GM12878 (cell line): ENCODE measurements around the gene COL28A1. TPM values are rescaled to one million over a fixed set of nuclear protein-coding genes. Genes with fewer than 3 reads are reported as not detected.

Experiments used
- ATAC-seq: fragments of 200-7000 bp; cut with Tn5 transposase; 3 replicates; pipeline ENCODE4 v1.9.1; 2020; ENCODE audit warnings: mild to moderate bottlenecking, moderate library complexity
- BruUV-seq: library from RNA; stranded (reverse); fragments of 400-500 nt; replicated peaks from 2 replicates; lab custom pipeline; 2021; lab: Mats Ljungman, UMichigan
- CTCF ChIA-PET: fragments of 300-600 bp; sonication (Branson Sonifier 250); formaldehyde crosslinking; extraction: SDS; loops from one replicate; lab custom pipeline; 2021; ENCODE audit warnings: inconsistent platforms; lab: Yijun Ruan, JAX
- POLR2A ChIA-PET: fragments of 350-600 bp; formaldehyde crosslinking; extraction: SDS; loops from one replicate; lab custom pipeline; 2021; ENCODE audit warnings: inconsistent platforms; lab: Charles Lee
- RAD21 ChIA-PET: fragments of 300-600 bp; sonication (Branson Sonifier 250); formaldehyde crosslinking; loops from one replicate; lab custom pipeline; 2023; ENCODE audit warnings: antibody characterized with exemption; ENCODE audit not compliant: unreplicated experiment; lab: Charles Lee
- SMC1A ChIA-PET: fragments of 300-600 bp; sonication (Branson Sonifier 250); formaldehyde crosslinking; loops from one replicate; lab custom pipeline; 2023; ENCODE audit not compliant: unreplicated experiment, uncharacterized antibody; lab: Charles Lee
- DNase-seq: peaks from one replicate; pipeline ENCODE4 v3.0.0-alpha.2; 2011; ENCODE audit warnings: low read depth, low spot score
- FAIRE-seq: peaks from 3 replicates; lab custom pipeline; 2011; peaks lifted over from hg19 to GRCh38; lab: Jason Lieb, UNC
- H2AFZ ChIP-seq: 2 replicates; pipeline ENCODE4 v1.6.0; 2011; ENCODE audit warnings: low read depth, low read length, control low read depth; ENCODE audit not compliant: control insufficient read depth
- H3K27ac ChIP-seq: 2 replicates; pipeline ENCODE4 v1.5.1; 2011; ENCODE audit warnings: control low read depth; ENCODE audit not compliant: control insufficient read depth, insufficient read depth
- H3K27me3 ChIP-seq, 2 experiments: replicated peaks in 1 of 2; 2 replicates each; pipeline versions ENCODE4 v1.6.0 to v1.6.1; 2011; ENCODE audit warnings: low read length in 1 of 2; ENCODE audit not compliant: control insufficient read depth in 2 of 2, insufficient read depth in 2 of 2
- H3K36me3 ChIP-seq, 2 experiments: 2 replicates each; pipeline ENCODE4 v1.5.1; 2011; ENCODE audit warnings: low read length in 1 of 2; ENCODE audit not compliant: control insufficient read depth in 2 of 2, insufficient read depth in 2 of 2
- H3K4me1 ChIP-seq: 2 replicates; pipeline ENCODE4 v1.6.1; 2011; ENCODE audit warnings: mild to moderate bottlenecking, low read length, moderate library complexity, mixed read lengths; ENCODE audit not compliant: control insufficient read depth, insufficient read depth
- H3K4me2 ChIP-seq: 2 replicates; pipeline ENCODE4 v1.6.0; 2011; ENCODE audit warnings: control low read depth; ENCODE audit not compliant: control insufficient read depth, insufficient read depth
- H3K4me3 ChIP-seq: fragments of 200-600 bp; sonication (generic); 2 replicates; pipeline ENCODE4 v1.5.1; 2016
- H3K79me2 ChIP-seq: 2 replicates; pipeline ENCODE4 v1.6.0; 2011; ENCODE audit warnings: low read length; ENCODE audit not compliant: control insufficient read depth, insufficient read depth
- H3K9ac ChIP-seq: 2 replicates; pipeline ENCODE4 v1.8.0; 2011; ENCODE audit warnings: low read length, control low read depth, mixed read lengths; ENCODE audit not compliant: control insufficient read depth, insufficient read depth
- H3K9me3 ChIP-seq: replicated peaks from 3 replicates; pipeline ENCODE4 v1.5.1; 2011; ENCODE audit warnings: mild to moderate bottlenecking, low read length; ENCODE audit not compliant: control insufficient read depth, insufficient read depth
- H4K20me1 ChIP-seq: 2 replicates; pipeline ENCODE4 v1.6.0; 2011; ENCODE audit not compliant: control insufficient read depth, insufficient read depth
- ATF2 ChIP-seq: IDR thresholded peaks from 2 replicates; pipeline ENCODE4 v1.6.1; 2012; ENCODE audit warnings: low read length, inconsistent platforms
- CREM ChIP-seq: IDR thresholded peaks from 2 replicates; pipeline ENCODE4 v1.6.1; 2014; ENCODE audit warnings: antibody characterized with exemption, low read depth
- HCFC1 ChIP-seq: fragments of 150-350 bp; IDR thresholded peaks from 2 replicates; pipeline ENCODE4 v1.6.1; 2014; ENCODE audit warnings: low read length
- HDGF ChIP-seq: fragments of 450-650 bp; IDR thresholded peaks from 2 replicates; pipeline ENCODE4 v1.6.1; 2016; ENCODE audit warnings: antibody characterized with exemption
- IRF3 ChIP-seq: fragments of 450-650 bp; IDR thresholded peaks from 2 replicates; pipeline ENCODE4 v1.6.1; 2014; ENCODE audit warnings: mild to moderate bottlenecking
- MYB ChIP-seq: fragments of 150-350 bp; IDR thresholded peaks from 2 replicates; pipeline ENCODE4 v1.6.1; 2014; ENCODE audit warnings: mild to moderate bottlenecking, low read depth, low read length, borderline replicate concordance
- PML ChIP-seq: IDR thresholded peaks from 2 replicates; pipeline ENCODE4 v1.6.1; 2012; ENCODE audit warnings: low read length, inconsistent platforms
- RAD21 ChIP-seq: IDR thresholded peaks from 2 replicates; pipeline ENCODE4 v1.6.1; 2011; ENCODE audit warnings: mild to moderate bottlenecking, low read depth, low read length, moderate library complexity; ENCODE audit not compliant: insufficient read depth
- RAD51 ChIP-seq: fragments of 450-650 bp; IDR thresholded peaks from 2 replicates; pipeline ENCODE4 v1.6.1; 2016; ENCODE audit warnings: moderate library complexity, mild to moderate bottlenecking, inconsistent platforms
- RELA ChIP-seq: fragments of 450-650 bp; IDR thresholded peaks from 2 replicates; pipeline ENCODE4 v1.8.0; 2014; ENCODE audit warnings: borderline replicate concordance; ENCODE audit not compliant: partially characterized antibody
- SIX5 ChIP-seq: IDR thresholded peaks from 2 replicates; pipeline ENCODE4 v1.6.1; 2011; ENCODE audit warnings: mild to moderate bottlenecking, low read depth, low read length, moderate library complexity; ENCODE audit not compliant: severe bottlenecking
- TBL1XR1 ChIP-seq: IDR thresholded peaks from 2 replicates; pipeline ENCODE4 v1.6.1; 2012; ENCODE audit warnings: low read depth, low read length, improper control_type of control experiment
- TCF12 ChIP-seq: IDR thresholded peaks from 2 replicates; pipeline ENCODE4 v1.6.1; 2011; ENCODE audit warnings: low read depth, mild to moderate bottlenecking, low read length
- WGBS: methylation state at CpG from one replicate; pipeline ENCODE4 v1.1.6; 2016; ENCODE audit warnings: low lambda C conversion rate; ENCODE audit not compliant: insufficient replicate concordance, insufficient coverage; ENCODE audit errors: missing lambda C conversion rate; 5-methylcytosine and 5-hydroxymethylcytosine counted together
- in situ Hi-C: fragments of 300-500 bp; cut with MboI; formaldehyde crosslinking; loops from 9 replicates; pipeline ENCODE4 v1.14.3; 2018; ENCODE audit warnings: mixed read lengths
- intact Hi-C: fragments of 100-400 bp; cut with micrococcal nuclease; formaldehyde crosslinking; loops from one replicate; pipeline ENCODE4 v1.14.2; 2022; ENCODE audit not compliant: unreplicated experiment
- polyA plus RNA-seq, 11 experiments: library from polyadenylated mRNA; depleted of rRNA in 4 of 11; unstranded in 6 of 11; stranded (reverse) in 5 of 11; fragments of >200 nt; fragmentation: Nextera tagmentation in 4 of 11; fragmentation: Illumina TruSeq in 1 of 11; extraction: Ambion mirVana in 4 of 11; extraction: Trizol in 1 of 11; gene quantifications; 1 replicate in 1 of 11; 2 replicates in 10 of 11; pipeline versions ENCODE4 v1.2.1 to v1.2.3, GENCODE V29; 2011 to 2016; ENCODE audit warnings: inconsistent platforms in 2 of 11, missing spikeins in 2 of 11, low read depth in 1 of 11
- total RNA-seq, 4 experiments: library from RNA; depleted of rRNA in 3 of 4; stranded (reverse); fragments of >200 nt in 3 of 4; fragmentation: Illumina TruSeq in 1 of 4; extraction: Trizol in 1 of 4; gene quantifications; 2 replicates each; pipeline versions ENCODE4 v1.2.1 to v1.2.3, GENCODE V29; 2013 to 2021
- TF ChIP-seq, protein P1 (sequence below): fragments of 450-650 bp; IDR thresholded peaks from 2 replicates; pipeline ENCODE4 v1.6.1; 2017; ENCODE audit warnings: mild to moderate bottlenecking, moderate library complexity
- TF ChIP-seq, protein P2 (sequence below): fragments of 450-650 bp; IDR thresholded peaks from 2 replicates; pipeline ENCODE4 v1.6.1; 2016; ENCODE audit warnings: mild to moderate bottlenecking, moderate library complexity, borderline replicate concordance

COL28A1 gene
- total and polyA plus RNA-seq, 10 of the 15 experiments (the other 5 are each of a cell fraction or from before 2014, with no cell fraction given) = 0.05 to 0.22 TPM; not detected in 8

DNA sequence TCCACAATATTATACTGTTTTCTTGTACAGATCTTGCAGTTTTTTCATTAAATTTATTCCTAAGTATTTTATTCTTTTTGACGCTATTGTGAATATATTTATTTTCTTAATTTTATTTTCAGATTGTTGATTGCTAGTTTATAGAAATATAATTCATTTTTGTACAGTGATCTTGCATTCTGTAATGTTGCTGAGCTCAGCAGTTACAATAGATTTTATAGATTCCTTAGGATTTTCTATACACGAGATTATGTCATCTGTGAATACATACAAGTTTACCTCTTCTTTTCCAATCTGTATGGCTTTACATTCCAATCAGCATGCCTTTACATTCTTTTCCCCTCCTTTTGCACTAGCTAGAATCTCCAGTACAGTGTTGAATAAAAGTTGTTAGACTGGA is 223.3 kb downstream of the COL28A1 start:
- Histone ChIP-seq H3K36me3 (no peaks in the 10 kb centered on the region), H3K27me3 (no peaks in the 10 kb centered on the region; a peak in 1 of 4 replicates), H3K4me3 (no peak overlapping the region), H4K20me1 (no peaks in the 10 kb centered on the region), H3K9ac (no peak overlapping the region), H2AFZ (no peak overlapping the region), H3K27ac (no peak overlapping the region), H3K9me3 (no peaks in the 10 kb centered on the region), H3K4me2 (no peak overlapping the region), H3K79me2 (no peaks in the 10 kb centered on the region), H3K4me1 (no peaks in the 10 kb centered on the region)
- ChIA-PET POLR2A (no interaction called here), SMC1A (no interaction called here), CTCF (no interaction called here), RAD21 (interaction anchor here (1.2 kb wide), 1 partner anchor 131 kb away, joined by 3 read pairs; the partner anchor contains the start of gene C1GALT1)
- in situ Hi-C loops (no loop called here), intact Hi-C loops (no loop called here)
- ATAC-seq (no peak), FAIRE-seq (no peak), DNase-seq (no peak)
- BruUV-seq = no TSS peak
- 35% methylated on average over 2 of the region's 2 CpGs for WGBS
- TF ChIP-seq IRF3 (no peak), ATF2 (no peak), MYB (no peak), RAD21 (no peak), TCF12 (no peak), CREM (no peak), HCFC1 (no peak), RAD51 (no peak), HDGF (no peak), TBL1XR1 (no peak), SIX5 (no peak), RELA (no peak), PML (no peak)
- TF ChIP-seq, protein P1, sequence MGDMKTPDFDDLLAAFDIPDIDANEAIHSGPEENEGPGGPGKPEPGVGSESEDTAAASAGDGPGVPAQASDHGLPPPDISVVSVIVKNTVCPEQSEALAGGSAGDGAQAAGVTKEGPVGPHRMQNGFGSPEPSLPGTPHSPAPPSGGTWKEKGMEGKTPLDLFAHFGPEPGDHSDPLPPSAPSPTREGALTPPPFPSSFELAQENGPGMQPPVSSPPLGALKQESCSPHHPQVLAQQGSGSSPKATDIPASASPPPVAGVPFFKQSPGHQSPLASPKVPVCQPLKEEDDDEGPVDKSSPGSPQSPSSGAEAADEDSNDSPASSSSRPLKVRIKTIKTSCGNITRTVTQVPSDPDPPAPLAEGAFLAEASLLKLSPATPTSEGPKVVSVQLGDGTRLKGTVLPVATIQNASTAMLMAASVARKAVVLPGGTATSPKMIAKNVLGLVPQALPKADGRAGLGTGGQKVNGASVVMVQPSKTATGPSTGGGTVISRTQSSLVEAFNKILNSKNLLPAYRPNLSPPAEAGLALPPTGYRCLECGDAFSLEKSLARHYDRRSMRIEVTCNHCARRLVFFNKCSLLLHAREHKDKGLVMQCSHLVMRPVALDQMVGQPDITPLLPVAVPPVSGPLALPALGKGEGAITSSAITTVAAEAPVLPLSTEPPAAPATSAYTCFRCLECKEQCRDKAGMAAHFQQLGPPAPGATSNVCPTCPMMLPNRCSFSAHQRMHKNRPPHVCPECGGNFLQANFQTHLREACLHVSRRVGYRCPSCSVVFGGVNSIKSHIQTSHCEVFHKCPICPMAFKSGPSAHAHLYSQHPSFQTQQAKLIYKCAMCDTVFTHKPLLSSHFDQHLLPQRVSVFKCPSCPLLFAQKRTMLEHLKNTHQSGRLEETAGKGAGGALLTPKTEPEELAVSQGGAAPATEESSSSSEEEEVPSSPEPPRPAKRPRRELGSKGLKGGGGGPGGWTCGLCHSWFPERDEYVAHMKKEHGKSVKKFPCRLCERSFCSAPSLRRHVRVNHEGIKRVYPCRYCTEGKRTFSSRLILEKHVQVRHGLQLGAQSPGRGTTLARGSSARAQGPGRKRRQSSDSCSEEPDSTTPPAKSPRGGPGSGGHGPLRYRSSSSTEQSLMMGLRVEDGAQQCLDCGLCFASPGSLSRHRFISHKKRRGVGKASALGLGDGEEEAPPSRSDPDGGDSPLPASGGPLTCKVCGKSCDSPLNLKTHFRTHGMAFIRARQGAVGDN = no peak
- TF ChIP-seq, protein P2, sequence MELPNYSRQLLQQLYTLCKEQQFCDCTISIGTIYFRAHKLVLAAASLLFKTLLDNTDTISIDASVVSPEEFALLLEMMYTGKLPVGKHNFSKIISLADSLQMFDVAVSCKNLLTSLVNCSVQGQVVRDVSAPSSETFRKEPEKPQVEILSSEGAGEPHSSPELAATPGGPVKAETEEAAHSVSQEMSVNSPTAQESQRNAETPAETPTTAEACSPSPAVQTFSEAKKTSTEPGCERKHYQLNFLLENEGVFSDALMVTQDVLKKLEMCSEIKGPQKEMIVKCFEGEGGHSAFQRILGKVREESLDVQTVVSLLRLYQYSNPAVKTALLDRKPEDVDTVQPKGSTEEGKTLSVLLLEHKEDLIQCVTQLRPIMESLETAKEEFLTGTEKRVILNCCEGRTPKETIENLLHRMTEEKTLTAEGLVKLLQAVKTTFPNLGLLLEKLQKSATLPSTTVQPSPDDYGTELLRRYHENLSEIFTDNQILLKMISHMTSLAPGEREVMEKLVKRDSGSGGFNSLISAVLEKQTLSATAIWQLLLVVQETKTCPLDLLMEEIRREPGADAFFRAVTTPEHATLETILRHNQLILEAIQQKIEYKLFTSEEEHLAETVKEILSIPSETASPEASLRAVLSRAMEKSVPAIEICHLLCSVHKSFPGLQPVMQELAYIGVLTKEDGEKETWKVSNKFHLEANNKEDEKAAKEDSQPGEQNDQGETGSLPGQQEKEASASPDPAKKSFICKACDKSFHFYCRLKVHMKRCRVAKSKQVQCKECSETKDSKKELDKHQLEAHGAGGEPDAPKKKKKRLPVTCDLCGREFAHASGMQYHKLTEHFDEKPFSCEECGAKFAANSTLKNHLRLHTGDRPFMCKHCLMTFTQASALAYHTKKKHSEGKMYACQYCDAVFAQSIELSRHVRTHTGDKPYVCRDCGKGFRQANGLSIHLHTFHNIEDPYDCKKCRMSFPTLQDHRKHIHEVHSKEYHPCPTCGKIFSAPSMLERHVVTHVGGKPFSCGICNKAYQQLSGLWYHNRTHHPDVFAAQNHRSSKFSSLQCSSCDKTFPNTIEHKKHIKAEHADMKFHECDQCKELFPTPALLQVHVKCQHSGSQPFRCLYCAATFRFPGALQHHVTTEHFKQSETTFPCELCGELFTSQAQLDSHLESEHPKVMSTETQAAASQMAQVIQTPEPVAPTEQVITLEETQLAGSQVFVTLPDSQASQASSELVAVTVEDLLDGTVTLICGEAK = no peak
